Measurements from ENCODE around the gene OXSM. TPM values are rescaled to one million over a fixed set of nuclear protein-coding genes. Genes with fewer than 3 reads are reported as not detected.

OXSM gene
- total and polyA plus RNA-seq, 2 experiments from 2014 or later, result 1.3 to 2.2 TPM

- no peak for TF ChIP-seq POLR2AphosphoS5 (IDR thresholded peaks at IDR 0.05; ENCODE audit: low read depth)
- TF ChIP-seq NANOG (IDR thresholded peaks at IDR 0.05; ENCODE audit: borderline replicate concordance), result no peak
- no peak for TF ChIP-seq REST (IDR thresholded peaks at IDR 0.05; ENCODE audit: unreplicated experiment)
- TF ChIP-seq CTCF (conservative IDR thresholded peaks at IDR 0.05; ENCODE audit: low read depth in 2 of 2), result no peak
Measured at GRCh38 chr3:25818335-25818734, 28.4 kb downstream of the OXSM start (continued).

GRCh38 chr3:25820366-25820765 lies 30.5 kb downstream of the OXSM start:
- H3K4me1 Mint-ChIP-seq, result peaks cover 20% of the 10 kb centered on the region
- peak overlapping the region; percentile 89 for H3K27ac Mint-ChIP-seq
- Histone ChIP-seq H3K27me3 (ENCODE audit: insufficient read depth) (no peaks in the 10 kb centered on the region), H3K4me2 (peak overlapping the region; percentile 3; the same call in 1 of the 2 replicates), H3F3A (replicated peaks; ENCODE audit: low read depth) (no peaks in the 10 kb centered on the region), H2AFZ (peak overlapping the region; percentile 28; the same call in 1 of the 2 replicates), H4K20me1 (replicated peaks; ENCODE audit: insufficient read depth) (no peaks in the 10 kb centered on the region), H3K79me2 (replicated peaks; ENCODE audit: insufficient read depth) (no peaks in the 10 kb centered on the region), H3K4me3 (no peak overlapping the region), H3K9me2 (ENCODE audit: insufficient read depth) (0 out of 2 replicates have a peak, but pooled peaks cover 6% of the 10 kb centered on the region), H3K4me1 (ENCODE audit: insufficient read depth) (peaks cover 43% of the 10 kb centered on the region), H3K36me3 (ENCODE audit: insufficient read depth) (no peaks in the 10 kb centered on the region), H3K27ac (ENCODE audit: low read depth) (peak overlapping the region; percentile 45; the same call in 1 of the 2 replicates)
- H3K9me3 Mint-ChIP-seq, result peaks cover 4% of the 10 kb centered on the region; the same call in 1 of the 3 replicates
- H3K4me3 Mint-ChIP-seq, result no peak overlapping the region
- H3K36me3 Mint-ChIP-seq (ENCODE audit: low read depth), result no peaks in the 10 kb centered on the region
- ATAC-seq, result peak; percentile 92
- peak; percentile 42 for DNase-seq (ENCODE audit: low spot score)
- peaks cover 2% of the 10 kb centered on the region for H3K27me3 Mint-ChIP-seq (ENCODE audit: insufficient read depth, low read depth, poor library complexity)
- TF ChIP-seq NANOG (IDR thresholded peaks at IDR 0.05; ENCODE audit: borderline replicate concordance), result no peak
- TF ChIP-seq EZH2phosphoT487 (IDR thresholded peaks at IDR 0.05; ENCODE audit: unreplicated experiment), result no peak
- TF ChIP-seq ETS1 (IDR thresholded peaks at IDR 0.05), result no peak
- no peak for TF ChIP-seq JUNB (IDR thresholded peaks at IDR 0.05; ENCODE audit: unreplicated experiment)
- no peak for TF ChIP-seq EZH2 (IDR thresholded peaks at IDR 0.05; ENCODE audit: low read depth, unreplicated experiment)
- no peak for TF ChIP-seq REST (IDR thresholded peaks at IDR 0.05; ENCODE audit: unreplicated experiment)
- TF ChIP-seq CTCF (conservative IDR thresholded peaks at IDR 0.05; ENCODE audit: low read depth in 2 of 2), result no peak
- TF ChIP-seq CREB1 (CRISPR knock-in tag; IDR thresholded peaks at IDR 0.05; ENCODE audit: low read depth), result no peak
- no peak for TF ChIP-seq STAT1 (IDR thresholded peaks at IDR 0.05; ENCODE audit: unreplicated experiment)
- no peak for TF ChIP-seq ZNF114 (CRISPR knock-in tag; IDR thresholded peaks at IDR 0.05)
